ENCODE data around the gene HNRNPH2.

HNRNPH2 gene

GRCh38 chrX:101460669-101461068 lies 52.6 kb downstream of the HNRNPH2 start:
- DNase-seq (ENCODE audit: low spot score) (no peak), FAIRE-seq (no peak)

GRCh38 chrX:101462892-101463291 lies 54.9 kb downstream of the HNRNPH2 start:
- FAIRE-seq (no peak), DNase-seq (ENCODE audit: low spot score) (no peak)
